Bladder microvascular endothelial cell (primary cell): ENCODE measurements around the gene SLC24A2. TPM values are rescaled to one million over a fixed set of nuclear protein-coding genes. Genes with fewer than 3 reads are reported as not detected.

Source experiments
- total RNA-seq: library from RNA; depleted of rRNA; stranded (reverse); fragments of >200 nt; gene quantifications from 2 replicates; pipeline ENCODE4 v1.2.3, GENCODE V29; 2014

SLC24A2 gene
- total RNA-seq, result not detected in 2 replicates

GRCh38 chr9:19788614-19789271, at the start of gene SLC24A2:
Gene SLC24A2 (minus strand): TSS chr9:19789037.

